GM19238 (cell line): Measurements from ENCODE around the gene MRTFB.

Source experiments
- DNase-seq: peaks from one replicate; pipeline ENCODE4 v3.0.0; 2011; ENCODE audit warnings: low spot score; ENCODE audit not compliant: insufficient read length

MRTFB gene

GRCh38 chr16:14232106-14232864 is 161.2 kb downstream of the MRTFB start:
- no peak for DNase-seq

GRCh38 chr16:14236401-14236800 is 165.3 kb downstream of the MRTFB start:
- DNase-seq: no peak

DNA sequence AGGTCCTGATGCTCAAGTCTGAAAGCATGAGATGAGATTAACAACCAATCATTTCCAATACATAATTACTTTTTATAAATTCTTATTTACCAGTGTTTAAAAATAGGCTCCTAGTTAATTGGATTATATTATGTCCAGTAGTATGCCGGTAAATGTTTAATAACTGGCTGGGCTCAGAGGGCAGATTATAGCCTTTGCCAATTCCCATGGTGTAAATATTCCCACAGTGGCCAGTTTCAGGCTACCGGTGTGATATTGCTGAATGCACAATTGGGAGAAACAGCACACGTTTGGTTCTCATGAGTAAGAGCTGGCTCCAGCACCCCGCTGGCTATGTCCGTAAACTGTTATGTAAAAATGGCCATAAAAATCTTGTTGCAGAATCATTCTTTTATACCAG is 167.6 kb downstream of the MRTFB start:
- no peak for DNase-seq

DNA sequence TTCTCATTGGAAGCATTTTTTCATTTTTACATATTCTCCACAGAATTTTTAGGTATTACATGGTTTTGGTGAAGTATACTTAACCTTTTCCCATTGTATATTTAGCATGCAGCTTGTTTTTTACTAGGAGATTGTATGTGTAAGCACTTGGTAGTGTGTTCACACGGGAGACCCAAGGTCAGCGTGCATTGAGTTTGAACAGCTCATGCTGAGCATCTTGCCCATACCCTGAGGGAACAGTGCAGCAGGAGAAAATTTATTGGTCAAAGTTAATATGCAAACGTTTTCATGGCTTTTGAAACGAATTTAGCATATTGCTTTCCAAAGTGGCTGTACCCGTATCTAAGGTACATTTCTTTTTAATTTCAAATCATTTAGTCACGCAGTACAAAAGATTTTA is 168.7 kb downstream of the MRTFB start:
- DNase-seq: no peak

GRCh38 chr16:14240219-14240843 is 169.2 kb downstream of the MRTFB start:
- DNase-seq: no peak

DNA sequence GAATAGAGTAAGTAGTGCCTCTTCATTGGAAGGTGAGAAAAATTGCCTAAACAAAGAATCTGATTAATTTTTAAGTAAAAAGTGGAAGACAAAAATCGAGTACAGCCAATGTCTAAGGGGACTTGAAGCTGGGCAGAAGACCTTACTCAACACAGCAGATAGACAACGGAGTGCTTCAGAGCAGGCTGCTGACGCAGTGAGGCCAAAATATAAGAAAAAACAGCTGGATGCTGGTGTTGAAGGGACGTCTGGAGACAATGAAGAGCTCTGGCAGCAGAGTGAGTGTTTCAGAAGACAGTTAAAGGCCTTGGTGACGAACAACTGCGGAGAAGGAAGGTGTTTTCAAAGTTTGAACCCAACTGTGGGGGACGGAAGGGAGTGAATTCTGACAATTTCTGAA is 169.8 kb downstream of the MRTFB start:
- no peak for DNase-seq

- no peak for DNase-seq
These were observed 170.5 kb downstream of the MRTFB start for GRCh38 chr16:14241631-14242030.

DNA sequence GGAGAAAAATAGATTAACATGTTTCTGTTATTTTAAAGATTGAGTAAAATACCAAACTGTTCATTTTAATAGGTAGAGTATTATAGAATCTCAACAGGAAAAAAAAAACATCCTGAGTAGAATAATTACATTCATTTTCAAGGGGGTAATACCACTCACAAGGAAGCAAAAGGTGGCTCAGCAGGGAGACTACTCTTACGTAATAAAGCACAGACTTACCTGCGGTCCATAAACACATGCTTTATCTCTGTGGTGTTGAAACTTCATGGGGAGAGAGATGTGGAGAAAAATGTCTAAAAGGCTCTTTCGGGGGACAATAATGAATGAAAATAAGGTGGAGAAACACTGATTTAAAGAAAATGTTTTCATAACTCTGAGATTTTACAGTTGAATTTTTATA is 171.7 kb downstream of the MRTFB start:
- no peak for DNase-seq

DNA sequence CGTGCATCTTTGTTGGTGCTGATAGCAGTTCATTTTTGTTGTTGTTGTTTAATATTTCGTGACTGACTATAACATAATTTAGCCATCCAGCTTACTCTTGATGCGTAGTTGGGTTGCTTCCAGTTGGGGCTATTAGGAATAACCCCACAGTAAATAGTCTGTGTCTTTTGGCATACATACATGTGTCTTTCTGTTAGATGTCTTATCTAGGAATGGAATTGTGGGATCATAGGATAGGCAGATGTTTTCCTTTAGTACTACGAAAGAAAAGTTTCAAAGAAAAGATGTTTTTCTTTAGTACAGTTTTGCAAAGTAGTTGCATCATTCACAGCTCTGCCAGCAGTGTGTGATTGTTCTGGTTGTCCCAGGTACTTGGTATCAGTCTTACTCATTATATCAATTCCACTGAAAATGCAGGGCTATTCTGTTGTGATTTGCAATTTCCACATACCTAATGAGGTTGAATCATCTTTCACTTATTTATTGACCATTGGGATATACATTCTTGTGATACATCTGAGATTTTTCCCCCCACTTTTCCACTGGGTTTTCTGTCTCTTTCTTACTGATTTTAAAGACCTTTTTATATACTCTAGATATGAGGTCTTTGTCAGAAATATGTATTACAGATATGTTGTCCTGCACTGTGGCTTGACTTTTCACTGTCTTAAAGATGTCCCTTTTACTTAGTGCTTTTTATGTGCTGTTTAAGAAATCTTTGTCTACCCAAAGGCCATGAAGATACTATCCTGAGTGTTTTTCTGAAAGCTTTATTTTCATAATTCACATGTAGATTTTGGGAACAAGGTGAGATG is 173.3 kb downstream of the MRTFB start:
- DNase-seq: no peak

DNA sequence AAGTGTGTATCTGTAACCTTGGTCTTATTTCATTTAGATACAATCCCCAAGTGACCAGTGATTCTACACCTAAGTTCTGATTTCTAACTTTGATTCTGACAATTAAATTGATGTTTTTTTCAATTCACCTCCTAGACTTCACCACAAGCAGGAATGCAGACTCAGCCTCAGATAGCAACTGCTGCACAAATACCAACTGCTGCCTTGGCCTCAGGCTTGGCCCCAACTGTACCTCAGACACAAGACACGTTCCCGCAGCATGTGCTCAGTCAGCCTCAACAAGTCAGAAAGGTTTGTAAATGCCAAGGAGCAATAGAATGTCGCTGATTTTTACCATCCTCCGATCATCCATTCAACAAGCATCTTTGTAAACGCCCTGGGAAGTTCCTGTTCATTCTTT is 177.7 kb downstream of the MRTFB start:
- DNase-seq: no peak

DNA sequence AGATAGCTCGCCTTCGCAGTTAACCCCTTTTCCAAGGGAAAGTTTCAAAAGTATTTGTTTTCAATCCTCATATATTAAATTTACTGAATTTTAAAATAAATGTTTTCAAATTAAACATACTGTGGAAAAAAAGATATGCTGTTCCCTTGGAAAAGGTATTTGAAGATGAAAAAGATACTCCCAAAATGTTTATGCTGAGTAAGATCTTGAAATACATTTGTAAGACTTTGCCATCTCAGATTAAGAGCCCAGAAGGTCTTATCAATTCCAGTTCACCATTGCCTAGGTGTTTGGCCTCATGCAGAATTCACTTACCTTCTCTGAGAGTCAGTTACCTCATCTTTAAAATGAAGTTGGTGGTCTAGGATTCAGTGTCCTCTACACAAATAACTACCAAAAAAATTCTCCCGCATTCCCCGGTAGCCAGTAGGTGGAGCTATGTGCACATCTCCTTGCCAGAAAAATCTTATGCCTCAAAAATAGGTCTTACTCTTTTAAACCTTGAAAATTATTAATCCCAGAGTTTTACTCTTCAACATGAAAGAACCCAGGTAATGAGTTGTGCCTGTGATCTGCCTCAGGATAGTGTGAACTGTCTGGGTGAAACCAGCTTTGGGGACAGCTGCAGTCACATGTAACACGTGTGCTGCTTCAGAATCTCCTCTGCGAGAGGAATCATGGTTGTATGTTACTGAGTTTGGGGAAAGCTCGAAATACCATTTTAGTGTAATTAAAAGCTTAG is 178.3 kb downstream of the MRTFB start:
- DNase-seq: peak; percentile 19

DNA sequence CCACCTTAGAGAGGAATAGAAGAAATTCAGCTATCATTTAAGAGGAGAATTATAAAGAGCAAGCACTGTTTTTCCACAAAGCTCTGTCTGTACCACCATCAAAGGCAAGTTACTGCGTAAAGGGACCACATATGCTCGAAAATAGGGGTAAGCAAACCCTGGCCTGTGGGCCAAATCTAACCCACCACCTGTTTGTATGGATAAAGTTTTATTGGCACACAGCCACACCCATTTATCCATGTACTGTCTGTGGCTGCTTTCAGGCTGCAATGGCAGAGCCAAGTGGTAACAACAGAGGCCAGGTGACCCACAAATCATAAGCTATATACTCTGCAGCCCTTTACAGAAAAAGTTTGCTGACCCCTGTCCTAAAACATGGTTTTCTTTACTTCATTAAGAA is 180.3 kb downstream of the MRTFB start:
- DNase-seq: no peak

GRCh38 chr16:14252860-14253259 is 181.7 kb downstream of the MRTFB start:
- no peak for DNase-seq

DNA sequence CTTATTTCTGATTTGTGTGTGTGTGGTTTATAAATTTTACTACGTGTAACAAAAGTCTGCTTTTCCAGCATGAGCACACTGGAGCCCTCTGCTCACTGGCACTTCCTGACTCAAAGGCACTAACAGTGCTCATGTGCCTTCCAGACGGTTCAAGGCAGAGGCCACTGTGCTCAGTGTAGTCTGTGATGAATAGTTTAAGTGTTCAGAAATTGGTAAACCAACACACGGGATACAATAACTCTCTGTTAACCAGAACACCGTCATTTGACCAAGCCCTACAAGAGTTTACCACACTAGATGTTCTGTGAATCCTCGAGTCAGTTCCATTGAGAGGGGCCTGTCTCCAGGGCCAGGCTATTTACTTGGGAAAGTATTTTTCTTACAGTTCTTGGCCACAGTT is 191.9 kb downstream of the MRTFB start:
- no peak for DNase-seq

DNA sequence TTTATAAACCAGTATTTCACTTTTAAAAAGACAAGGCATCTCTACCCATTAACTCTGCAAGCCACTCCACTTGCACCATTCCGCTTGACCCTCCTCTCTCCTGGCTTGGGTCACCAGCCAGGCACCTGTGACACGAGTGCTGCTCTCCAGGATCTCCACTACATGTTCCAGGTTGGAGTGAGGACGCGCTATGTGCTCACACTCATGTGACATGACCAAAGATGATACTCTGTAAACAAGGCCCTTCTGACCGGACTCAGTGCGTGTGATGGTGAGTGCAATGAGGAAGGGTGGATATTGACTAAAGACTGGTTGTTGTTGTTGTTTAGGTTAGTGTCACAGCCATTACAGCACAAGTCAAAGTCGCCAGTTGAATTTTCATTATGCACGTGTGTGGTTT is 192.7 kb downstream of the MRTFB start:
- DNase-seq: no peak

DNA sequence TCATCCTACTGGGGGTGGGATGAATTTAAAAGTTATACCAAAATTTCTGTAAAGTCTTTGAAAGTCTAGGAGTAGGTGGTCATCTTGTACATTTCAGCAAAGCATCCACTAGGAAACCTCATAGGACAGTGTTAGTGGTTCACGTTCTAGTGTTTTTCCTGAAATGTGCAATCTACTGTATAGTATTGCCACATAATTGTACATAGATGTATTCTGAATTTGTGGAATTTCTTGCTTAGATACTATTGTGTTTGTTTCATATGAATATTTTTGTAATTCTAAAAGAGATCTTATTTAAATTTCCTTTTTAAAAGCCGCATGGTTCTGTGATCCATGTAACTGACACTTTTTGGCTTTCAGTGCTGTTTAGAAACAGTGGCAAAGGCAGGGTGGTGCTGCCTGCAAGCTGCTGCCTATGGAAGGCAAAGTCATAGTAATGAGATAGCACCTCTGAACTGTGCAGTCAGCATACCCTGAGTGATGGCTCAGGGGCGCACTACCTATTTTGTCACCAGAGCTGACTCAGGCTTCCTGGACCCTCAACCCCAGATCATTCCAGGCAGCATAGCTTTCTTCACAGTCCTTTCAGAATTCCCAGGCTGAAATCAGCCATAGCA is 193.3 kb downstream of the MRTFB start:
- no peak for DNase-seq

DNA sequence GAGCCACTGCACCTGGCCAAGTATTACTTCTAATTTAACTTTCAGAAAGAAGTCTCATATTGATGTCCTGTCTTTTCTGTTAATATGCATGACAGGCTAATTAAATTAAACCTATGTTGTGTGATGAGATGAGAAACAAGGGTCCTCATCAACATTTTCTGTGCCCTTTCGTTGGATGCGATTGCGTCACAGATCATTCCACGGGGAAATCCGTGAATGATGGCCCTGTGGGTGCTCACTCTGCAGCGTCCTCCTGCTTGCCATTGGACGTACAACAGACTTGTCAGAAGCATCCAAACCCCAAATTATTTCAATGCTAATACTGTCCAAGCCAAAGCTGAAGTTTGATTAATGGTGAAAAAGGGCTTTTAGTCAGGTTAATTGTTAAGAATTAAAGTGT is 197.0 kb downstream of the MRTFB start:
- DNase-seq: no peak

GRCh38 chr16:14275934-14276333 is 204.8 kb downstream of the MRTFB start:
- no peak for DNase-seq

DNA sequence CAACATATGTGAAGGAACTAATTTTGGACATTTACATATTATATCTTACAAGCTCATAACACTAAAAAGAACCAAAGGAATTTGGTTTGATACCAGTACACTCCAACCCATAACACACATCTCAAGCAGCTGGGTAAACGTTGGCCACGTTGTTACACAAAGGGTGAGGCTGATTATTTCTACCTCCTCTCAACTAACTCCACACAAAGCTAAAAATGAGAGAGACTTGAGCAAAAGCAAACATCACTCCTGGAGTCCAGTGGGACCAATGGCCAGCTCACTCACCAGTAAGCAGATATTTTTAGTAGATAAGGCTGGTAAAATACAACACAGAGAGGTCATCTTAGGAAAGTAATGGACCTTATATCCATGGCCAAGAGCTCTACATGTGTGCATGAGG is 207.6 kb downstream of the MRTFB start:
- no peak for DNase-seq

DNA sequence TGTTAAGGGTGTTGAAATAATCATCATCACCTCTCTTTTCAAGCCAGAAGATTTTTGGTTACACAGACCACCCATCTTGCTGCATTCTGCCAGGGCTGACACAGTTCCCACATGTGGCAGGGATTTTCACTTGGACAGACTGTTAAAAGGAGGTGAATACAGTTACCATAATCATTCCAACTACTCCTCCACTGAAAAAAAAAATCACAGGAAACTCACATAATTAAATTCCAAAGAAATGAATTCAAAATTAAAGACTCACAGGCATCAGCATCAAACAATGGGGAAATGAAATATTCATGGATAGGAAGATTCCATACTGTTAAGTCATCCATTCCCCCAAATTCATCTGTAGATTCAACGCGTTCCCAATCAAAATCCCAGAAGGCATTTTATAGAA is 209.4 kb downstream of the MRTFB start:
- DNase-seq: no peak

GRCh38 chr16:14283786-14284185 is 212.7 kb downstream of the MRTFB start:
- DNase-seq: no peak
